ENCODE measurements around the gene NCK1.

The NCK1 gene

GRCh38 chr3:136919799-136920580, 58.0 kb downstream of the NCK1 start:
- Histone ChIP-seq H3K27ac (replicated peaks) (no peak overlapping the region), H3K27me3 (ENCODE audit: insufficient read depth, poor library complexity, severe bottlenecking) (no peaks in the 10 kb centered on the region), H3K4me3 (replicated peaks; ENCODE audit: insufficient read depth, low read length) (no peak overlapping the region)
- TF ChIP-seq GABPA (IDR thresholded peaks at IDR 0.05; ENCODE audit: low read depth) (no peak), SPI1 (IDR thresholded peaks at IDR 0.05; ENCODE audit: borderline replicate concordance, low read depth) (no peak), POLR2AphosphoS5 (IDR thresholded peaks at IDR 0.05; ENCODE audit: low read depth) (no peak), CTCF (IDR thresholded peaks at IDR 0.05; ENCODE audit: insufficient read depth, low read length) (no peak)
- TF ChIP-seq, protein P1, sequence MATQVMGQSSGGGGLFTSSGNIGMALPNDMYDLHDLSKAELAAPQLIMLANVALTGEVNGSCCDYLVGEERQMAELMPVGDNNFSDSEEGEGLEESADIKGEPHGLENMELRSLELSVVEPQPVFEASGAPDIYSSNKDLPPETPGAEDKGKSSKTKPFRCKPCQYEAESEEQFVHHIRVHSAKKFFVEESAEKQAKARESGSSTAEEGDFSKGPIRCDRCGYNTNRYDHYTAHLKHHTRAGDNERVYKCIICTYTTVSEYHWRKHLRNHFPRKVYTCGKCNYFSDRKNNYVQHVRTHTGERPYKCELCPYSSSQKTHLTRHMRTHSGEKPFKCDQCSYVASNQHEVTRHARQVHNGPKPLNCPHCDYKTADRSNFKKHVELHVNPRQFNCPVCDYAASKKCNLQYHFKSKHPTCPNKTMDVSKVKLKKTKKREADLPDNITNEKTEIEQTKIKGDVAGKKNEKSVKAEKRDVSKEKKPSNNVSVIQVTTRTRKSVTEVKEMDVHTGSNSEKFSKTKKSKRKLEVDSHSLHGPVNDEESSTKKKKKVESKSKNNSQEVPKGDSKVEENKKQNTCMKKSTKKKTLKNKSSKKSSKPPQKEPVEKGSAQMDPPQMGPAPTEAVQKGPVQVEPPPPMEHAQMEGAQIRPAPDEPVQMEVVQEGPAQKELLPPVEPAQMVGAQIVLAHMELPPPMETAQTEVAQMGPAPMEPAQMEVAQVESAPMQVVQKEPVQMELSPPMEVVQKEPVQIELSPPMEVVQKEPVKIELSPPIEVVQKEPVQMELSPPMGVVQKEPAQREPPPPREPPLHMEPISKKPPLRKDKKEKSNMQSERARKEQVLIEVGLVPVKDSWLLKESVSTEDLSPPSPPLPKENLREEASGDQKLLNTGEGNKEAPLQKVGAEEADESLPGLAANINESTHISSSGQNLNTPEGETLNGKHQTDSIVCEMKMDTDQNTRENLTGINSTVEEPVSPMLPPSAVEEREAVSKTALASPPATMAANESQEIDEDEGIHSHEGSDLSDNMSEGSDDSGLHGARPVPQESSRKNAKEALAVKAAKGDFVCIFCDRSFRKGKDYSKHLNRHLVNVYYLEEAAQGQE (IDR thresholded peaks at IDR 0.05; ENCODE audit: insufficient replicate concordance, low read depth): no peak
- no peak for DNase-seq (ENCODE audit: low read depth in 1 of 2, low spot score in 1 of 2)

DNA sequence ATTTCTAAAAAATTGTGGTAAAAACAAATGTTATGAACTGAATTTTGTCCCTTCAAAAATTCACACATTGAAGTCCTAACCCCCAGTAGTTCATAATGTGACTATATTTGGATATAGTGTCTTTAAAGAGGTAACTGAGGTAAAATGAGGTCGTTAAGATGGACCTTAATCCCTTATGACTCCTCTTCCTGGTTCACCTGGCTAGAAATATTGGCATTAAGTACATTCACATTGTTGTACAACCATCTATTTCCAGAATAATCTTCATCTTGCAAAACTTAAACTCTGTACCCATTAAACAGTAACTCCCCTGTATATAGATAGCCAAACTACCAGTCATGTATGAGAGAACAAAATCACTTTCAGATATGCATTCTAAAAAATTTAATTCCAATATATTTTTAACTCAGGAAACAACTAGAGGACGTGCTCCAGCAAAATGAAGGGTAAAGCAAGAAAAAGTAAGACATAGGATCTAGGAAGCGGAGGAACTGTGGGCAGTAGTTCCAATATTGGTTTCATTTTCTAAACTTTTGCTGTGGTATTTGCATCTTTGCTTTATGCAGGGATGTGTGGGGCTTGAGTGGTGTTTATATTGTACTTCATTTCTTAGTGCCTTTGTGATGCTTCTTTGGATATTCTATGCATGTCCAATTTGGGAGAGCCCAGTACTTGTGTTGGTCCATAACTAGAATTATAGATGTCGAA, 59.0 kb downstream of the NCK1 start:
- no peak overlapping the region for H3K27ac ChIP-seq (replicated peaks)
- no peak overlapping the region for H3K4me3 ChIP-seq (replicated peaks; ENCODE audit: insufficient read depth, low read length)
- no peak for DNase-seq (ENCODE audit: low read depth in 1 of 2, low spot score in 1 of 2)
- no peaks in the 10 kb centered on the region for H3K27me3 ChIP-seq (ENCODE audit: insufficient read depth, poor library complexity, severe bottlenecking)
- TF ChIP-seq POLR2AphosphoS5 (IDR thresholded peaks at IDR 0.05; ENCODE audit: low read depth) (no peak), SPI1 (IDR thresholded peaks at IDR 0.05; ENCODE audit: borderline replicate concordance, low read depth) (no peak), CTCF (IDR thresholded peaks at IDR 0.05; ENCODE audit: insufficient read depth, low read length) (no peak), GABPA (IDR thresholded peaks at IDR 0.05; ENCODE audit: low read depth) (no peak)
- TF ChIP-seq, protein P1 (IDR thresholded peaks at IDR 0.05; ENCODE audit: insufficient replicate concordance, low read depth): no peak

DNA sequence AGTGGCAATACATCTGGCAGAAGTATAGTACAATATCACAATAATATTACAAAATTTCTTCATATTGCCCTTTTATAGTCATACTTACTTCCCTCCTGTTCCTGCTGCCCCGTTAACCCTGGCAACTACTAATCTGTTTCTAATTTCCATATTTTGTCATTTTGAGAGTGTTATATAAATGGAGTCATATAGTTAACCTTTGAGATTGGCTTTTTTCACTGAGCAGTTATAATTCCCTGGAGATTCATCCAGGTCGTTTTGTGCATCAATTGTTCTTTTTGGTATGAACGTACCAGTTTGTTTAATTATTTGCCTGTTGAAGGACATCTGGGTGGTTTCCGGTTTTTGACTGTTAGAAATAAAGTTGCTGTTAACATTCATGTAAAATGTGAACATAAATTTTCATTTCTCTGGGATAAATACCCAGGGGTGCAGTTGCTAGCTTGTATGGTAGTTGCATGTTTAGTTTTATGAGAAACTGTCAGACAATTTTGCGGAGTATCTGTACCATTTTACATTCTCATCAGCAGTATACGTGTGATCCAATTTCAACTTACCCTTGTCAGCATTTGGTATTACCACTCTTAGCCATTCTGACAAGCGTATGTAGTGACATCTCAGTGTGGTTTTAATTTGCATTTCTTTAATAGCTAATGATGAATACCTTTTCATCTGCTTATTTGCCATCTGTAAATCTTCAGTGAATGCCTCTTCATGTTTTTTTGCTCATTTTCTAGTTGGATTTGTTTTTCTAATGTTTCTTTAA, 63.6 kb downstream of the NCK1 start:
- no peaks in the 10 kb centered on the region for H3K27me3 ChIP-seq (ENCODE audit: insufficient read depth, poor library complexity, severe bottlenecking)
- no peak overlapping the region for H3K27ac ChIP-seq (replicated peaks)
- no peak overlapping the region for H3K4me3 ChIP-seq (replicated peaks; ENCODE audit: insufficient read depth, low read length)
- DNase-seq (ENCODE audit: low read depth in 1 of 2, low spot score in 1 of 2): peak in 1 of 2 experiments; percentile 17
- TF ChIP-seq POLR2AphosphoS5 (IDR thresholded peaks at IDR 0.05; ENCODE audit: low read depth) (no peak), CTCF (IDR thresholded peaks at IDR 0.05; ENCODE audit: insufficient read depth, low read length) (no peak), SPI1 (IDR thresholded peaks at IDR 0.05; ENCODE audit: borderline replicate concordance, low read depth) (no peak), GABPA (IDR thresholded peaks at IDR 0.05; ENCODE audit: low read depth) (no peak)
- TF ChIP-seq, protein P1 (IDR thresholded peaks at IDR 0.05; ENCODE audit: insufficient replicate concordance, low read depth): no peak
